HL-60 (cell line): ENCODE results near the gene NAPEPLD.

Source experiments
- CTCF ChIP-seq: IDR thresholded peaks from one replicate; pipeline ENCODE4 v1.5.1; 2011; ENCODE audit warnings: low read length, control low read depth, inconsistent platforms; ENCODE audit not compliant: insufficient read depth
- SPI1 ChIP-seq: IDR thresholded peaks from 2 replicates; pipeline ENCODE4 v1.6.1; 2012; ENCODE audit warnings: low read depth, mild to moderate bottlenecking, borderline replicate concordance

- TF ChIP-seq CTCF (no peak), SPI1 (no peak)
Measured at GRCh38 chr7:103134836-103135554, 13.9 kb downstream of the NAPEPLD start.
